Stomach (tissue), 4 donors: ENCODE results near the gene CHI3L1.

Experiments used
- EP300 ChIP-seq: sonication (generic); formaldehyde crosslinking; IDR thresholded peaks from one replicate; pipeline ENCODE4 v1.6.1; 2017; ENCODE audit warnings: antibody characterized with exemption
- TF ChIP-seq, protein P1 (sequence below), 7 experiments: fragments of 450-650 bp in 4 of 7; fragments of 200-600 bp in 3 of 7; sonication (generic) in 3 of 7; IDR thresholded peaks; one replicate each; pipeline ENCODE4 v1.5.1; 2016 to 2019; ENCODE audit warnings: antibody characterized with exemption in 7 of 7, control low read depth in 2 of 7, mild to moderate bottlenecking in 1 of 7

DNA sequence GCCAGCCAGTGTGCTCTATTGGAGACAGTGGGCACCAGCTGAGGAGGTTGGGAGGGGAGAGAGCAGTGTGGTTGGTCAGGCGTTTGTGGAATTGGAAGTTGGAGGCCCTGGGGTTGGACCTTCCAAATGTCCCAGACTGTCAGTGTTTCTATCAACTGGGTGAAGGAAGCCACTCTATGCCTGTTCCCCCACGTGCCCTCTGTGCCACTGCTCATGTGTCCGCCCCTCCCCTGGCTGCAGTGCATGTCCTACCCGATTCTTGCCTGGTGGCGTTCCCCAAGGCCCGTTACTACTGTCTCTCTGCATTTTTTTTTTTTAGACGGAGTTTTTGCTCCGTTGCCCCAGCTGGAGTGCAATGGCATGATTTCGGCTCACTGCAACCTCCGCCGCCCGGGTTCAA is 37.9 kb downstream of the CHI3L1 start:
- no peak for TF ChIP-seq EP300
- TF ChIP-seq, protein P1, sequence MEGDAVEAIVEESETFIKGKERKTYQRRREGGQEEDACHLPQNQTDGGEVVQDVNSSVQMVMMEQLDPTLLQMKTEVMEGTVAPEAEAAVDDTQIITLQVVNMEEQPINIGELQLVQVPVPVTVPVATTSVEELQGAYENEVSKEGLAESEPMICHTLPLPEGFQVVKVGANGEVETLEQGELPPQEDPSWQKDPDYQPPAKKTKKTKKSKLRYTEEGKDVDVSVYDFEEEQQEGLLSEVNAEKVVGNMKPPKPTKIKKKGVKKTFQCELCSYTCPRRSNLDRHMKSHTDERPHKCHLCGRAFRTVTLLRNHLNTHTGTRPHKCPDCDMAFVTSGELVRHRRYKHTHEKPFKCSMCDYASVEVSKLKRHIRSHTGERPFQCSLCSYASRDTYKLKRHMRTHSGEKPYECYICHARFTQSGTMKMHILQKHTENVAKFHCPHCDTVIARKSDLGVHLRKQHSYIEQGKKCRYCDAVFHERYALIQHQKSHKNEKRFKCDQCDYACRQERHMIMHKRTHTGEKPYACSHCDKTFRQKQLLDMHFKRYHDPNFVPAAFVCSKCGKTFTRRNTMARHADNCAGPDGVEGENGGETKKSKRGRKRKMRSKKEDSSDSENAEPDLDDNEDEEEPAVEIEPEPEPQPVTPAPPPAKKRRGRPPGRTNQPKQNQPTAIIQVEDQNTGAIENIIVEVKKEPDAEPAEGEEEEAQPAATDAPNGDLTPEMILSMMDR (IDR thresholded peaks at IDR 0.05) = no peak
